ENCODE results near the gene ZBTB7B.

Gene ZBTB7B

GRCh38 chr1:155005076-155006011 is 2.7 kb downstream of the ZBTB7B start:
- DNase-seq, result no peak

GRCh38 chr1:155006601-155007101 is 4.0 kb downstream of the ZBTB7B start:
- DNase-seq, result no peak

DNA sequence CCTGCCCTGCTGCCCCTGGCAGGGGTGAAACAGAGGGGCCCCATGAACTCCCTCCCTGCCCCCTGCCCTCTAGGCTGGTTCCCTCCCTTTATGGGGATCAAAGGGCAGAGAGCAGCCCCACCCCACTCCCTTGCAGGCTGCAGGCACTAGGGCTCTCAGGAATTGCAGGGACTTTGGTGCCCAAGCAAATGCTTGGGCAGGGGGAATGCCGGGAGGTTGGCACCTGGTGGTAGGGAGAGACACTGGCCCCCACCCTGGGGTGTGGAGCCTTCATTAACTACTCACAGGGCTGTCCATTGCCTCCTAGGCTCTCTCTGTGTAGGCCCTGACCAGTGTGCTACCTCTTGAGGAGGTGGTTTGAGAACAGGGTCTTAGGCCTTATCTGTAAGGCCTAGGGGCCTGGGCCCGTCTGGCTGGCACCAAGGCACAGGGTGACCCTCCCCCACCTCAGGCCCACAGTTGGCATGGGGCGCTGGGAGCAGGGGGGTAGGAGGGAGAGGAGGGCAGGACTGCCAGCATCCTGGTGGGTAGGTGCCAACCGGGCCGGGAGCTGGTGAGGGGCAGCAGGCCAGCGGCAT is 4.7 kb downstream of the ZBTB7B start:
- DNase-seq, result no peak

DNA sequence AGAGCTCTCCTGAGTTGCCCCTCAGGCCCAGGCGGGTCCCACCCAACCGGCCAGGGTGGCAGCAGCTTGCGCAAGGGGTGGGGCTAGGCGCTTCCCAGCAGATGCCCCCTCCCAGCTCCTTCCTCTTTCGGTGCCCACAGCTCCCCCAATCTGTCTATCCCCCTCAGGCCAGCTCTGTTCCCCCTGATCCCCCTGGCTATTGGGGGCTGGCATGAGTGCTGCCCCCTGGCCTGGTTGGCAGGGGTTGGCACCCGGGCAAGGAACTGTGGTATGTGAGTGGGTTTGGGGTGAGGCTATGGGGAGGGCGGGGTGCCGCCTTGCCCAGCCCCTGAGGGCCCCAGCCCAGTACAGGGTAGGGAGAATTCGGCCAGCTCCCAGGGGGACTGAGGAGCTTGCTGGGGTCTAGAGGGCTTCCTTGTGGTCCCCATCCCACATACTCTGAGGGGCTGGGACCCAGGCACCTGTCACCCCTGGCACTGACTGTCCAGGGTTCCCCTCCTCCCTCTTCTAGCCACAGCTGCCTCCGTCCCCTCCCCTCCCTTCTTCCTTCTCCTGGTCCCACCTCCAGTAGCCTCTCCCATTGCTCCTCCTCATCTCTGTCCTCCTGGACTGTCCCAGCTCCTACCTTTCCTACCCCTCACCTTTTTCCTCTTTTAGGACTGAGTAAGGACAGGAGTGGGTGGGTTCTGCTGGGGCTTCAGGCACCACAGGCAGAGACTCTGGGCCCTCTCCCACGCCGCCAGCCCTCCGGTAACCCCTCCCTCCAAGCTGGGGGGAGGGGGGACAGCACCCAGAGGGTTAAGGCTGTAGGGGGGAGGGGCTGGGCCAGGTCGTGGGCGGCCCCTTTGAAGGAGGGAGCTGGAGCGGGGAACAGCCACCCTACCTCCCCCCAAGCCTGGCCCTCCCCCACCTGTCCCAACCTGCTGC is 5.7 kb downstream of the ZBTB7B start:
- DNase-seq, result peak; percentile 69 to 72

DNA sequence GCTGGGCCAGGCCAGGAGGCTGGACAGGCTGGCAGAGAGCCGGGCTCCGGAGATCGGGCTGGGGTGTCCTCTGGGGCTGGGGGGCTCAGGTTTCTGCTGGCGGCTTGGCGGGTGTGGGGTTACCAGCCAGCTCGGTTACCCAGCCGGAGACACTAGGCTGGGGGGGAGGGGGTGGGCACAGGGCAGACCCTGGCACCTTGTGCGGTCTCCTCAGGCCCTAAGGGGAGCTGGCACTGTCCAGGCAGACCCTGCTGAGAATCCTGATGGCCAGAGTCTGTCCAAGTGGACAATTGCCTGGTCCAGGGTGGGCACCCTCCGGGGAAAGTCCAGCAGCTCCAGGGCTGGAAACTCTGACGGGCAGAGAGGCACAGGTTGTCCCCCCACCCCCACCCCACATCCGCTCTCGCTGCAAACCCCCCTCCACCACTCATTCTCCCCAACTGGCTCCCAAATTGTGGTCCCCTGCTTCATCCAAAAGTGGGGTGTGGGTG is 6.7 kb downstream of the ZBTB7B start:
- DNase-seq, result no peak

GRCh38 chr1:155009742-155010141 is 7.1 kb downstream of the ZBTB7B start:
- DNase-seq, result no peak

- no peak for DNase-seq
Measured at GRCh38 chr1:155010211-155010918, 7.8 kb downstream of the ZBTB7B start.

GRCh38 chr1:155011004-155011416 is 8.4 kb downstream of the ZBTB7B start:
- DNase-seq, result no peak

DNA sequence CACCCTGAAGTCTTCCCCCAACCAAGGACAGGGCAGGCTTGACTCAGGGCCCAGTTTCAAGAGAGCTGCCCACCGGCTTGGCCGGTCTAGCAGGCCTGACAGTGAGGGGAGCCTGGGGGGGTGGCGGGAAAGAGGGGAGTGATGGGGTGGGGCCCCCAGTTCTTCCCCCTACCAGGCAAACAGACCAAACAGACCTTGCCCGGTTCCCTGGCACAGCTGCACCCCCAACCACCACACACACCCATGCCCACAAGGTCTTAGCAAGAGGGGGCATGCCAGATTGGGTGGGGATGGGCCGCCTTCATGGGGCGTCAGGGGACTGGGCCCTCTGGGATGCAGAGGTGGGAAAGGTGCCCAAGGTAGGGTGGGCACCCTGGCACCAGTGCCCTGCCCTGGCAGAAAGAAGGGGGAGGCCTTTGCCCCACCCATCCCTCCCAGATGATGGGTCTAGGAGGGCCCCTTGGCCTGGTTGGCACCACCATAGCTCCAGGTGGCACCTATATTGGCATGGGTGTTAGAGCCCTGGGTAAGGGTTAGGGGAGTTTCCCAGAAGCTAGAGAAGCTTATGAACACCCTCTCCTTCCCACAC is 8.9 kb downstream of the ZBTB7B start:
- no peak for DNase-seq

DNA sequence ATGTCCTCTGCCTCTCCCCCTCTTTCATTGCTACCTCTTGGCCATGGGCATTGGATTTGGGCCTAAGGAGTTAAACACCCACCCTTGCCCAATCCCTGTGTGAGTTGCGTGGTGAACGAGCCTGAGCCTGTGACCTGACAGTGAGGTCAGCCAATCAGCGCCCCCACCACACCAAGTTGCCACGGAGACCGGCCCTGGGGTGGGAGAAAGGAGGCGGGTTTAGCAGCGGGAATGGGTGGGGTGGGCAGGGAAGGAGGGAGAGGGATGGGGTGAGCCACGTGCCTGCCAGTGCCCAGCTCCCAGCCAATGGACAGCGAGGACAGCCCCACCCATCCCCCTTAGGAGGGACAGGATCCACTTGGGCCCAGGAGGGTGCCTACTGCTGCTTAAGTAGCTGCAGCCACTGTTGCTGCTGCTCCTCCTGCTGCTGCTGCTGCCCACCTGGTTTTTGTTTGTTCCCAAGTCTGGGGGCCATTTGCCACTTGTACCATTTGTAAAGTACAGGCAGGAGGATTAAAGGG is 9.5 kb downstream of the ZBTB7B start:
- DNase-seq, result no peak

DNA sequence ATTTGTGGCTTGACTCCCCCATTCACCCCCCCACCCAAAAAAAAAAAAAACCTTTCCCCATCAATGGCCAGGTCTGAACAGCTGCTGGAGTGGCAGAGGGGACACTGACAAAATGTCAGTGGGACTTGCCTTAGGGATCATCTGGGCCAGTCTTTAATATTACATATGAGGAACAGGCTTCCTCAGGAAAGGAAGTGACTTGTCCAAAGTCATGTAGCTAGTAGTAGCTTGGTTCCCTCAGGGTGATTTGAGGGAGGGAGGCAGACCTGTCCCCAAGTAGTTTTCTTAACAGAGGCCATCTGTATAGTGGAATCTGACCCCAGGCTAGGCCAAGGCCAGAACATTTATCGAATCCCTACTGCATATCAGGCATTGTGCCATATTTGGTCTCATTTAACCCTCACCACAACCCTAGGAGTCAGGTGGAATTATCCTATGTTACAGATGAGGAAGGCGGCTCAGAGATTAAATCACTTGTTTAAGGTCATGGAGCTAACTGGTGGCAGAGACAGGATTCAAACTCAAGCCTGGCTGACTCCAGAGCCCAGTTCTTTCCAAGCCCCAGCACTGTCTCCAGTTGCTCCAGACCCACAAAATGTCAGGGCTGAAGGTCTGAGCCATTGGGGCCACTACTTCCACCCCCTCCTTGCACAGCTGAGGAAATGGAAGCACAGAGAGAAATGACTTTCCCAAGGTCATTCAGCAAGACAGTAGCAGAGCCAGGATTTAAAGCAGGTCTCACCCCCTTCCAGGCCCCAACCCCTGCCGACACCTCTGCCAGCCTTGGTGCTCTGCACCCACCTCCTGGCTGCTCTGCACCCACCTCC is 10.4 kb downstream of the ZBTB7B start:
- DNase-seq, result no peak

GRCh38 chr1:155013632-155014031 is 11.0 kb downstream of the ZBTB7B start:
- no peak for DNase-seq

DNA sequence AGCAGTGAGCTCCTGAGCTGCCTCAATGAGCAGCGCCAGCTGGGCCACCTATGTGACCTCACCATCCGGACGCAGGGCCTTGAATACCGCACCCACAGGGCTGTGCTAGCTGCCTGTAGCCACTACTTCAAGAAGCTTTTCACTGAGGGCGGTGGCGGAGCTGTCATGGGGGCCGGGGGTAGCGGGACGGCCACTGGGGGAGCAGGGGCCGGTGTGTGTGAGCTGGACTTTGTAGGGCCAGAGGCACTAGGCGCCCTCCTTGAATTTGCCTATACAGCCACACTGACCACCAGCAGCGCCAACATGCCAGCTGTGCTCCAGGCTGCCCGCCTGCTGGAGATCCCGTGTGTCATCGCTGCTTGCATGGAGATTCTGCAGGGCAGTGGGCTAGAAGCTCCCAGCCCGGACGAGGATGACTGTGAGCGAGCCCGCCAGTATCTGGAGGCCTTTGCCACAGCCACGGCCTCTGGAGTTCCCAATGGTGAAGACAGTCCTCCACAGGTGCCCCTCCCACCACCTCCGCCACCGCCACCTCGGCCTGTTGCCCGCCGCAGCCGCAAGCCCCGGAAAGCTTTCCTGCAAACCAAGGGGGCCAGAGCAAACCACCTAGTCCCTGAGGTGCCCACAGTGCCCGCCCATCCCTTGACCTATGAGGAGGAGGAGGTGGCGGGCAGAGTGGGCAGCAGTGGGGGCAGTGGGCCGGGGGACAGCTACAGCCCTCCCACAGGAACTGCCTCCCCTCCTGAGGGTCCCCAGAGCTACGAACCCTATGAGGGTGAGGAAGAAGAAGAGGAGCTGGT is 12.3 kb downstream of the ZBTB7B start:
- no peak for DNase-seq

DNA sequence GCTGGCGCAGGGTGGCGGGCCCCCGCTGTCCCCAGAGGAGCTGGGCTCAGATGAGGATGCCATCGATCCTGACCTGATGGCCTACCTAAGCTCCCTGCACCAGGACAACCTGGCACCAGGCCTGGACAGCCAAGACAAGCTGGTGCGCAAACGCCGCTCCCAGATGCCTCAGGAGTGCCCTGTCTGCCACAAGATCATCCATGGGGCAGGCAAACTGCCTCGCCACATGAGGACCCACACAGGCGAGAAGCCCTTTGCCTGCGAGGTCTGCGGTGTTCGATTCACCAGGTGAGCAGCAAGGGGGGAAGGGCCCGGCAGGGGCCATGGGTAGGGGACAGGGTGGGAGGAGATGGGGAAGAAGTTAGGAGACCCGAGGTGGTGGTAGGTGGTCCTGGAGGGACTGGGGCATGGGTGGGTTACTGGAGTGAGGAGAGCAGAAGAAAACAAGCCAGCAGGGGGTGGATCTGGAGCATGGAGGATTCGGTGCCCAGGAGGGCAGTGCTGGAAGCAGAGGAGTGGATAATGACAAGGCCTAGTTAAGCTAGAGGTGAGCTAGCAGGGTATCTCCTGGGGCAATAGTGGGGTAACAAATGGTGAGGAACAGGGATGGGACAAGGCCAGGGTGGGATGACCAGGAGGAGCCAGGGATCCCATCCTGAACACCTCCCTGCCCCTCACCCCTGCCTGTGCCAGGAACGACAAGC is 13.1 kb downstream of the ZBTB7B start:
- DNase-seq, result no peak

DNA sequence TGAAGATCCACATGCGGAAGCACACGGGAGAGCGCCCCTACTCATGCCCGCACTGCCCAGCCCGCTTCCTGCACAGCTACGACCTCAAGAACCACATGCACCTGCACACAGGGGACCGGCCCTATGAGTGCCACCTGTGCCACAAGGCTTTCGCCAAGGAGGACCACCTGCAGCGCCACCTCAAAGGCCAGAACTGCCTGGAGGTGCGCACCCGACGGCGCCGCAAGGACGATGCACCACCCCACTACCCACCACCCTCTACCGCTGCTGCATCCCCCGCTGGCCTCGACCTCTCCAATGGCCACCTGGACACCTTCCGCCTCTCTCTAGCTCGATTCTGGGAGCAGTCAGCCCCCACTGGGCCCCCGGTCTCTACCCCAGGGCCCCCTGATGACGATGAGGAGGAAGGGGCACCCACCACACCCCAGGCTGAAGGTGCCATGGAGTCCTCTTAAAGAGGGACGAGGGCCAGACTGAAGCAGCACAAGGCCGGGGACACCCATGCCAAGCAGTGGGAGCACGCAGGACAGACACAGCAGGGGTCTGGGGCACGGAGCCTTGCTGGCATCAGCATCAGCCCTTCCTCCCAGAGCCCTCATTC is 13.7 kb downstream of the ZBTB7B start:
- DNase-seq, result no peak

- DNase-seq, result peak; percentile 87 to 92
Measured at GRCh38 chr1:155017041-155017945, 14.7 kb downstream of the ZBTB7B start.

- DNase-seq, result no peak
Measured at GRCh38 chr1:155017946-155018316, 15.3 kb downstream of the ZBTB7B start.

Measured in stimulated activated CD4-positive, alpha-beta T cell treated with anti-CD3 and anti-CD28 coated beads, Interleukin-2, amount 100 ng/mL, for 48 hours (primary cell).